Measurements from ENCODE around the gene BFAR.
"Not testable (repeated sequence)": the region's sequence is repeated elsewhere in the genome, so short reads cannot be mapped to it uniquely, and the experiment has no call there.

Gene BFAR

DNA sequence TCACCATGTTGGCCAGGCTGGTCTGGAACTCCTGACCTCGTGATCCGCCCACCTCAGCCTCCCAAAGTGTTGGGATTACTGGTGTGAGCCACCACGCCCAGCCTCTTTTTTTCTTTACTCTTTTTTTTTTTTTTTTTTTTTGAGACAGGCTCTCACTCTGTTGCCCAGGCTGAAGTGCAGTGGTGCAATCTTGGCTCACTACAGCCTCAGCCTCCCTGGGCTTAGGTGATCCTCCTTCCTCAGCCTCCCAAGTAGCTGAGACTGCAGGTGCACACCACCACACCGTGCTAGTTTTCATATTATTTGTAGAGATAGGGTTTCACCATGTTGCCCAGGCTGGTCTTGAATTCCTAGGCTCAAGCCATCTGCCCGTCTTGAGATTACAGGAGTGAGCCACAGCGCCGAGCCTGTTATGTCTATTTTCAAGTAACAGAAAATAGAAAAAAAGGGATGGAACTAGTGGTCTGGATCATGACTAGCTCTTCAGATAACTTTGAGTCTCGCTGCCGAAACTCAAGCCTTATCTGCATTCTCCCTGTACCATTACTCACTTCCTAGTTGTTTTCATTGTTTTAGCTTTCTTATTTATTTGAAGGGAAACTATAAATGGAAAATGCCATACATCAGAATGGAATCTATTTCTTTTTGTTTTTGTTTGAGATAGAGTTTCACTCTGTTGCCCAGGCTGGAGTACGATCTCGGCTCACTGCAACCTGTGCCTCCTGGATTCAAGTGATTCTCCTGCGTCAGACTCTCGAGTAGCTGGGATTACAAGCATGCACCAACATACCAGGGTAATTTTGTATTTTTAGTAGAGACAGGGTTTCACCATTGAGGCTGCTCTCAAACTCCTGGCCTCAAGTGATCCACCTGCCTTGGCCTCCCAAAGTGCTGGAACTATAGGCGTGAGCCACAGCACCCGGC lies 53.4 kb downstream of the BFAR start:
- DNase-seq (ENCODE audit: low read depth in 3 of 3): not testable (repeated sequence)

DNA sequence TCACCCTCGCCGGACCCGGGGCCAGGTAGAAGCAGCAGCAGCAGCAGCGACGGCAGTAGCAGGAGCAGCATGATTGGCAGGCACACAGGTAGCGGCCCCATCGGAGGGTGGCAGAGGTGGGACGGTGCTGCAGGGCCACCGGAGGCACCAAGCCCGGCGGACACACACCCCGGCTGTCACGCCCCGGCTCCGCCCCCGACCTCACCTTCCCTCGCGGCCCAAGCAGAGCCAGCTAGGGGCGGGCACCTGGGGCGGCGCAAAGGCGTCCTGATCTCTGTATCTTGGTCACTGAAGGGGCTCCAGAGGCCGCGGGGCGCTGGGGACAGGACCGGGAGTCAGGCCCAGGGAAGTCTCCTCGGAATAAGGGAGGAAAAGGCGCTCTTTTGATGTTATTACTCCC lies 61.4 kb downstream of the BFAR start, which contains the start of gene PLA2G10:
TSS of gene PLA2G10 (minus strand) at position 180 of the 400 bp plus-strand sequence. CDS start at position 101, 79 bp downstream.
- DNase-seq (ENCODE audit: low read depth in 3 of 3): not testable (repeated sequence)

GRCh38 chr16:14701859-14702258 lies 69.1 kb downstream of the BFAR start:
- not testable (repeated sequence) for DNase-seq (ENCODE audit: low read depth in 3 of 3)

- DNase-seq (ENCODE audit: low read depth in 3 of 3): not testable (repeated sequence)
Observed at GRCh38 chr16:14702672-14703071, 69.9 kb downstream of the BFAR start.

DNA sequence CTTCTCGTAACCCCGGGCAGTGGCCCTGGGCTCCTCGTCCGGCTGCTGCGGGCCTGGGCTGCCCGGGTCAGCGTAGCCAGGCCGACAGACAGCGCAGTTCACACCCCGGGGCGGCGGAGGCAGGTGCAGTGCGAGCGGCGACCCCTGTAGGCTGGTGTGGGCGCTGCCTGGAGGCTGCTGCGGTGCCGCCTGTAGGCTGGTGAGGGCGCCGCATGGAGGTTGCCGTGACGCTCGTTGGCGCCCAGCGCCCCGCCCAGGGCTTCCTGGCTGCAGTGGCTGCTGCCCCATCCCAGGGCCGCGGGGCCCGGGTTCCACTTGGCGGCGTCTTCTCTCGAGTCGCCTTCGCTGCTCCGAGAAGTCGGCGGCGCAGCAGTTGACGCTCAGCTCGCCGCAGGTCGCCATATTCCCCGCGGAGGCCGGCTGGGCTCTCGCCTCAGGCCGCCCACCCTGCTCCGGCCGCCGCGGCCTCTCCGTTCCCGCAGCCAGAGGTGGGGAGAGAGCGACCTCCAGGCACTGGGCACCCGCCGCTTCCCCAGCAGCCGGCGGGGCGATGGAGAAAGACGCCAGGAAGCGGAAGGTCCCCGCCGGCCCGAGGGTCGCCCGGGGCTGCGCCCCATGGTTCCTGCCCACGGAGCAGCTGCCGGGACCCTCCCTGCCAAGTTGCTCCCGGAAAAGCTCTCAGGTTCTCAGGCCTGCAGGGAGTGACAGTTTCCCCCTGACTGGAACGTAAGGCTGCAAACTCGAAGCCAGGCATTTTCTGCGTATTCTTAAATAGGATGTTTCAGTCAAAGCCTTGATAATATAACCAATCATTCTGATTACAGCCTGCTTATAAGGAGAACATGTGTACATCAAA lies 70.6 kb downstream of the BFAR start, which contains the start of gene NPIPA3:
TSS of gene NPIPA3 (plus strand) at position 256 of the 856 bp plus-strand sequence. CDS start 5,533 bp downstream, outside the sequence.
- DNase-seq (ENCODE audit: low read depth in 3 of 3): not testable (repeated sequence)

Data from stimulated activated CD4-positive, alpha-beta T cell treated with anti-CD3 and anti-CD28 coated beads, TNF-alpha, amount 100 ng/mL, for 48 hours (primary cell).